Fibroblast of the aortic adventitia (primary cell): ENCODE results near the gene DNAJC30. TPM values are rescaled to one million over a fixed set of nuclear protein-coding genes. Genes with fewer than 3 reads are reported as not detected.
A peak's percentile ranks its signal among the peaks of the same experiment; 100 is the strongest.

Experiments
- DNase-seq: peaks from one replicate; pipeline ENCODE4 v3.0.0-alpha.2; 2010; ENCODE audit warnings: low read depth
- H3K4me3 ChIP-seq: 2 replicates; pipeline ENCODE4 v1.5.1; 2011; ENCODE audit warnings: low read depth, mild to moderate bottlenecking, control low read depth, low read length, moderate library complexity
- total RNA-seq: library from RNA; depleted of rRNA; stranded (reverse); fragments of >200 nt; gene quantifications from 2 replicates; pipeline ENCODE4 v1.2.3, GENCODE V29; 2012; ENCODE audit warnings: low replicate concordance
- TF ChIP-seq, protein P1 (sequence below): IDR thresholded peaks from 2 replicates; pipeline ENCODE4 v1.5.1; 2011; ENCODE audit warnings: mild to moderate bottlenecking, low read length, control low read depth, inconsistent platforms; ENCODE audit not compliant: insufficient read depth

The DNAJC30 gene
- total RNA-seq, 1 donor, result 3.4 TPM

DNA sequence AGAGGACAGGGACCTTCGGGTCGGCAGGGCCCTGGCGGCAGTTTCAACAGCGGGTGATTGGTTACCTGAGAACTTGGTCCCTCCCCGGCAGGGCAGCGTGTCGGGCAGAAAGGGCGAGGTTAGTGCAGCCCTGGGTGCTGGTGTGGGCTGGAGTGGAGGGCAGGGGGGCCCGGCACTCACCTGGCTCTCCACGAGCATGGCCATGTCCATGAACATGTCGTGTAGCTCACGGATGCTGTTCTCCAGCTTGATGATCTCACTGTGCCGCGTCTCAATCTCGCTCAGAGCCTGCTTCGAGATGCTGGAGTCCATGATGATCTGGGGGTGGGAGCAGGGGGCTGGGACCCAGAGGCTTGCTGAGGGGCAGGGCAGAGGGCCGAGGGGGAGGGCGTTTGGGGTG lies 19.4 kb upstream of the DNAJC30 start:
- TF ChIP-seq, protein P1, sequence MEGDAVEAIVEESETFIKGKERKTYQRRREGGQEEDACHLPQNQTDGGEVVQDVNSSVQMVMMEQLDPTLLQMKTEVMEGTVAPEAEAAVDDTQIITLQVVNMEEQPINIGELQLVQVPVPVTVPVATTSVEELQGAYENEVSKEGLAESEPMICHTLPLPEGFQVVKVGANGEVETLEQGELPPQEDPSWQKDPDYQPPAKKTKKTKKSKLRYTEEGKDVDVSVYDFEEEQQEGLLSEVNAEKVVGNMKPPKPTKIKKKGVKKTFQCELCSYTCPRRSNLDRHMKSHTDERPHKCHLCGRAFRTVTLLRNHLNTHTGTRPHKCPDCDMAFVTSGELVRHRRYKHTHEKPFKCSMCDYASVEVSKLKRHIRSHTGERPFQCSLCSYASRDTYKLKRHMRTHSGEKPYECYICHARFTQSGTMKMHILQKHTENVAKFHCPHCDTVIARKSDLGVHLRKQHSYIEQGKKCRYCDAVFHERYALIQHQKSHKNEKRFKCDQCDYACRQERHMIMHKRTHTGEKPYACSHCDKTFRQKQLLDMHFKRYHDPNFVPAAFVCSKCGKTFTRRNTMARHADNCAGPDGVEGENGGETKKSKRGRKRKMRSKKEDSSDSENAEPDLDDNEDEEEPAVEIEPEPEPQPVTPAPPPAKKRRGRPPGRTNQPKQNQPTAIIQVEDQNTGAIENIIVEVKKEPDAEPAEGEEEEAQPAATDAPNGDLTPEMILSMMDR, result no peak
- H3K4me3 ChIP-seq, result no peak overlapping the region
- DNase-seq, result no peak

DNA sequence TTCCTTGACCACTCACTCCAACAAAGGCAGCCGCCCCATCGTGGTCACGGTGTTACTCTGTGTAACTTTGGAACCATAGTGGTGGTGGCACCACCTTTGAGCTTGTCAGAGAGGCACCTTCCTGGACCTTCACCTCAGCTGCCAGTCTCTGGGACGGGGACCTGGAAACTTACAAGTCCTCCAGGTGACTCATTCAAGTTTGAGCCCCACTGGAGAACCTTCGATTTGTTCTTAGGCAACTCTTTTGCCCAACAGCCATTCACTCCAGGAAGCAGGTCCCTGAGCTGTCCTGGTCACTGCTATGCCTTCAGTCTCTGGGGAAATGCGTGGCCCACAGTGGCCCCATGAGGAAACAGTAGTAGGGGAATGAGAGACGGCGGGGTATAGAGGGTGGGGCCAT lies 19.0 kb upstream of the DNAJC30 start:
- H3K4me3 ChIP-seq, result no peak overlapping the region
- TF ChIP-seq, protein P1, result no peak
- DNase-seq, result no peak

DNA sequence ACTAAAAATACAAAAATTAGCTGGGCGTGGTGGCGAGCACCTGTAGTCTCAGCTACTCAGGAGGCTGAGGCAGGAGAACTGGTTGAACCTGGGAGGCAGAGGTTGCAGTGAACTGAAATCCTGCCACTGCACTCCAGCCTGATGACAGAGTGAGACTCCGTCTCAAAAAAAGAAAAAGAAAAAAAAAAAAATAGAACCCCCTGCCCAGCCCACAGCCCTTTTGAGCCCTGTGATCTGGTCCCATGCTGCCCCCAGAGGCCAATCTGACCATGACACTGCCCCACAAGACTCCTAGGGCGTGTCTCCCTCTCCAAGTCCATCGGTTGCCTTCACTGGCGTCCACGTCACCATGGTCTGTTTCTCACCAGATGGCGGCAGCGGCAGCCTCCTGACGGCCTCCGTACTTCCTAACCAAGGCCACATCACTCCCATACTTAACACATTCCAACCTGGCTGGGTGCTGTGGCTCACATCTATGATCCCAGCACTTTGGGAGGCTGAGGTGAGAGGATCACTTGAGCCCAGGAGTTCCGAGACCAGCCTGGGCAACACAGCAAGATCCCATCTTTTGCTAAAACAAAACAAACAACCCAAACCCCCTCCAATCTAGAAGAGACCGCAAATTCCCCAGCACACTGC lies 18.2 kb upstream of the DNAJC30 start:
- no peak overlapping the region for H3K4me3 ChIP-seq
- DNase-seq, result peak; percentile 61
- TF ChIP-seq, protein P1, result peak; percentile 62

DNA sequence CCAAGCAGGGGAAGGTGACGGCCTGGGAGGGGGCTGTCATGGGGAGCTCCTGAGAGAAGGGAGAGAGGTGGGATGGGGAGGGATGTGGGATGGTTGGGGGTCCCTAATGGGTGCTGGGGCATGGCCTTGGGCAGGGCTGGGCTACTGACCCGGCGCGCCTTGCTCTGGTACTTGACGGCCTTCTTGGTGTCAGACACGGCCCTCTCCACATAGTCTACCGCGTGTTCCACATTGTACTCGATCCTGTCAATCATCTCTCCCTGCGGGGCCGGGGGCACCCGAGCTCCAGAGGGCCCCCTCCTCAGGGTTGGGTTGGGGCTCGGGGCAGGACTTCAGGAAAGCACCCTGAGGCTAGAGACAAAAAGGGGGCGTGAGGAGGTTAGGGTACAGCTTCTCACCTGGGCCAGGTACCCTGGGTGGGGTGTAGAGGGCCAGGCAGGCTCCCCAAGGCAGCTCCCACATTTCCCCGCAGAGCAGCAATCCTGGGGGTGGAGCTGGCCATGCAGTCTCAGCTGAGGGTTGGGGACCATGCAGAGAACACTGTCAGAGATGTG lies 17.4 kb upstream of the DNAJC30 start:
- no peak overlapping the region for H3K4me3 ChIP-seq

DNA sequence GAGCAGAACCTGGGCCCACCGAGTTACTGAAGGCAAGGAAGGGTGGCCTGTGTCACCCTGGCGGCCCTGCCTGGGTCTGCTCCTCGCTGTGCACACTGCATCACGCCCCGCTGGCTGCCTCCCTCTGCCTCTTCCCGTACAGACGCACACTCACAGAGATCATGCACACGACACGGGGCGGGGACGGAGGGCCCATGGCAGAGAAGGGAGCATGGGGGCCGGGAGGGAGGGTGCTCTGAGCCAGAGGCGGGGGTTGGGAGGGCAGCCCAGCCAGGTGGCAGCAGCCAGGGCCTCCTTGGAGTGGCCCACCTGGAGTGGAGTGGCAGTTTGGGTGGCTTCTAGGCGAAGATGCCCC lies 16.8 kb upstream of the DNAJC30 start:
- TF ChIP-seq, protein P1, result no peak
- no peak overlapping the region for H3K4me3 ChIP-seq
- no peak for DNase-seq

More for the DNA sequence above, 17.4 kb upstream of the DNAJC30 start:
- DNase-seq, result no peak
- TF ChIP-seq, protein P1, result no peak

DNA sequence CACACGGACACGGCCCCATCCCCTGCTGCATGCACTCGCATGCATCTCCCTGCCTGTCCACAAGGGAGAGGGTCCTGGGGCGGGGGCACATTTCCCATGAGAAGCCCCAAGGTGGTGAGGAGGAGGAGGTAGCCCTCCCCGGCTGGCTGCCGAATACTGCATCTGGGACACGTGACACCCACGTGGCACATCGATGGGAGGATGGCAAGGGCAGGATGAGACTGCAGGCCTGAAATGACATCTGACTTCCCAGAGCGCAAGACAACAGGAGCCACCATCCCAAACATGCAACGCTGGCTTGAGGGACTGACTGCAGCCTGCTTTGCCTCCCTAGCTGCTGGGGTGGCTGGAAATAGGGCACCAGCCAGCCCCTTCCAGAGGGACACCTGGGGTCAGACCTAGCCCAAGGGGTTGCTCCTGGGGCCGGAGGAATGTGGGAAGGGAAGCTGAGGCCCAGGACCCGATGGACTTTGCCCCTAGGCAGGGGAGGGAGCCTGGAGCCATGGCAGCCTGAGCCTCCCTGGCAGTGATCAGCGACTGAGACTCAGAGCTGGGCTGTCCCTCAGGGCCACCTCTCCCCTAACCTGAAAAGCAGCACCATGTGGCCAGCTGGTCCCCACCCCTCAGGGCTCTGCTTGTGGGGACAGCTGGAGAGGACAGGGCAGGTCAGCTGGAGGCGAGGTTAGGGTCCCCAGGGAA lies 16.3 kb upstream of the DNAJC30 start:
- TF ChIP-seq, protein P1, result no peak
- no peak overlapping the region for H3K4me3 ChIP-seq
- DNase-seq, result no peak

DNA sequence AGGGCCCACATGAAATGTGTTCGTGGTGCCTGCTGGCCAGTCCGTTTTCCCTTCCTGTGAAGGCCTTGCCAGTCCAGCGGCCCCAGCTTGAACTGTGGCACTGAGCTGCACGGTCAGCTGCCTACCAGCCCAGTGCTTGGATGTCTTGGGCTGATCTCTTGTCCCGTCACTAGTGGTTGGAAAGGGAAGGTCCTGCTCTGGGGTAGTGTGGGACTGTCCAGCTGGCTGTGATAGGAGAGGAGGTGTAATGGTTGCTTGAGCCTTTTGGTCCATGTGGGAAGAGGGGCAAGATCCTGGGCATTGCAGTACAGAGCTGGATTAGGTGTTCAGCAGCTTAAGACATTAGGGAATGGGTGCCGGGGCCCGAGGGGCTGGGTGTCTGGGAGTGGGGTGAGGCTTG lies 15.2 kb upstream of the DNAJC30 start:
- TF ChIP-seq, protein P1, result no peak
- no peak for DNase-seq
- no peak overlapping the region for H3K4me3 ChIP-seq
